Right atrium auricular region (tissue), 2 donors: ENCODE measurements around the gene CD4. TPM values are rescaled to one million over a fixed set of nuclear protein-coding genes. Genes with fewer than 3 reads are reported as not detected.

Experiments used
- DNase-seq: peaks from one replicate; pipeline ENCODE4 v3.0.0-alpha.2; 2019; ENCODE audit warnings: low spot score
- H3K27ac ChIP-seq, 2 donors: fragments of 200-600 bp; sonication (generic); 1 replicate in 1 of 2; 2 replicates in 1 of 2; pipeline ENCODE4 v1.5.1; 2016 to 2019
- H3K27me3 ChIP-seq, 2 donors: fragments of 200-600 bp; sonication (generic); one replicate each; pipeline versions ENCODE4 v1.5.1 to v1.6.0; 2017 to 2019
- H3K36me3 ChIP-seq: fragments of 200-600 bp; sonication (generic); one replicate; pipeline ENCODE4 v1.5.1; 2016
- H3K4me1 ChIP-seq, 2 donors: fragments of 200-600 bp; sonication (generic); one replicate each; pipeline versions ENCODE4 v1.5.1 to v1.6.0; 2017 to 2019
- H3K4me3 ChIP-seq, 2 donors: fragments of 200-600 bp; sonication (generic); 1 replicate in 1 of 2; 2 replicates in 1 of 2; pipeline ENCODE4 v1.5.1; 2017 to 2019; ENCODE audit warnings: mild to moderate bottlenecking in 1 of 2, moderate library complexity in 1 of 2
- H3K9me3 ChIP-seq, 2 donors: fragments of 200-600 bp; sonication (generic); one replicate each; pipeline ENCODE4 v1.5.1; 2019
- CTCF ChIP-seq, 2 donors: fragments of 200-600 bp; sonication (generic); IDR thresholded peaks; one replicate each; pipeline ENCODE4 v1.5.1; 2019; ENCODE audit warnings: antibody characterized with exemption in 2 of 2
- total RNA-seq, 2 donors: library from RNA; depleted of rRNA; stranded (reverse); fragments of >200 nt; gene quantifications; one replicate each; pipeline ENCODE4 v1.1.0, GENCODE V29; 2016

Gene CD4
- total RNA-seq, 2 donors from 2014 or later: 3.2 to 7.3 TPM

- H3K36me3 ChIP-seq: no peaks in the 10 kb centered on the region
- H3K27me3 ChIP-seq: no peaks in the 10 kb centered on the region
- H3K4me1 ChIP-seq: peaks cover 0 to 4% of the 10 kb centered on the region in 2 donors
- H3K27ac ChIP-seq: no peak overlapping the region
- H3K9me3 ChIP-seq: no peaks in the 10 kb centered on the region
- no peak for TF ChIP-seq CTCF (IDR thresholded peaks at IDR 0.05)
- DNase-seq: no peak
- H3K4me3 ChIP-seq: no peak overlapping the region
These were observed 5.5 kb upstream of the CD4 start for GRCh38 chr12:6783828-6784227.

GRCh38 chr12:6784296-6784695, 5.0 kb upstream of the CD4 start:
- Histone ChIP-seq H3K4me1 (no peaks in the 10 kb centered on the region), H3K27ac (no peak overlapping the region), H3K36me3 (no peaks in the 10 kb centered on the region), H3K4me3 (no peak overlapping the region), H3K9me3 (no peaks in the 10 kb centered on the region), H3K27me3 (no peaks in the 10 kb centered on the region)
- DNase-seq: no peak
- TF ChIP-seq CTCF (IDR thresholded peaks at IDR 0.05): no peak

GRCh38 chr12:6784761-6785160, 4.6 kb upstream of the CD4 start:
- H3K27ac ChIP-seq: no peak overlapping the region
- no peak overlapping the region for H3K4me3 ChIP-seq
- no peaks in the 10 kb centered on the region for H3K9me3 ChIP-seq
- H3K27me3 ChIP-seq: no peaks in the 10 kb centered on the region
- TF ChIP-seq CTCF (IDR thresholded peaks at IDR 0.05): no peak
- no peak for DNase-seq
- H3K4me1 ChIP-seq: no peaks in the 10 kb centered on the region
- H3K36me3 ChIP-seq: no peaks in the 10 kb centered on the region

- Histone ChIP-seq H3K4me3 (no peak overlapping the region), H3K27ac (no peak overlapping the region), H3K4me1 (no peaks in the 10 kb centered on the region), H3K9me3 (no peaks in the 10 kb centered on the region), H3K36me3 (no peaks in the 10 kb centered on the region), H3K27me3 (no peaks in the 10 kb centered on the region)
- no peak for TF ChIP-seq CTCF (IDR thresholded peaks at IDR 0.05)
- no peak for DNase-seq
These were observed 2.8 kb upstream of the CD4 start for GRCh38 chr12:6786416-6787094.

GRCh38 chr12:6787309-6787708, 2.0 kb upstream of the CD4 start:
- no peak for DNase-seq
- no peak for TF ChIP-seq CTCF (IDR thresholded peaks at IDR 0.05)
- Histone ChIP-seq H3K4me1 (no peaks in the 10 kb centered on the region), H3K27me3 (no peaks in the 10 kb centered on the region), H3K36me3 (no peaks in the 10 kb centered on the region), H3K4me3 (no peak overlapping the region), H3K9me3 (no peaks in the 10 kb centered on the region), H3K27ac (no peak overlapping the region)
